NCI-H146 (cell line): ENCODE data around the gene ANKDD1B.
A peak's percentile ranks its signal among the peaks of the same experiment; 100 is the strongest.

Experiments used
- DNase-seq: peaks from one replicate; lab custom pipeline; 2025; lab: John Stamatoyannopoulos, UW

Gene ANKDD1B

GRCh38 chr5:75616371-75616881 lies 5.2 kb downstream of the ANKDD1B start:
- DNase-seq, result no peak

- no peak for DNase-seq
Observed at GRCh38 chr5:75616971-75617621, 5.8 kb downstream of the ANKDD1B start.

- DNase-seq, result no peak
Observed at GRCh38 chr5:75617736-75618352, 6.6 kb downstream of the ANKDD1B start.

GRCh38 chr5:75620184-75620959 lies 9.1 kb downstream of the ANKDD1B start:
- DNase-seq, result no peak

- DNase-seq, result no peak
Observed at GRCh38 chr5:75622564-75622963, 11.3 kb downstream of the ANKDD1B start.

GRCh38 chr5:75623846-75624245 lies 12.6 kb downstream of the ANKDD1B start:
- DNase-seq, result no peak

- no peak for DNase-seq
Observed at GRCh38 chr5:75626959-75627358, 15.7 kb downstream of the ANKDD1B start.

- no peak for DNase-seq
Observed at GRCh38 chr5:75627801-75628200, 16.5 kb downstream of the ANKDD1B start.

GRCh38 chr5:75630875-75631274 lies 19.6 kb downstream of the ANKDD1B start:
- DNase-seq, result no peak

GRCh38 chr5:75632321-75632720 lies 21.1 kb downstream of the ANKDD1B start:
- DNase-seq, result no peak

GRCh38 chr5:75637949-75638348 lies 26.7 kb downstream of the ANKDD1B start:
- DNase-seq, result no peak

GRCh38 chr5:75639535-75640311 lies 28.5 kb downstream of the ANKDD1B start:
- DNase-seq, result no peak

- no peak for DNase-seq
Observed at GRCh38 chr5:75640395-75640794, 29.1 kb downstream of the ANKDD1B start.

GRCh38 chr5:75640826-75641225 lies 29.6 kb downstream of the ANKDD1B start:
- no peak for DNase-seq

- no peak for DNase-seq
Observed at GRCh38 chr5:75648712-75649111, 37.5 kb downstream of the ANKDD1B start.

- no peak for DNase-seq
Observed at GRCh38 chr5:75651575-75652238, 40.5 kb downstream of the ANKDD1B start.

- no peak for DNase-seq
Observed at GRCh38 chr5:75653521-75653920, 42.3 kb downstream of the ANKDD1B start.

GRCh38 chr5:75654693-75655295 lies 43.5 kb downstream of the ANKDD1B start:
- no peak for DNase-seq

GRCh38 chr5:75656311-75657003 lies 45.2 kb downstream of the ANKDD1B start:
- DNase-seq, result peak; percentile 63

GRCh38 chr5:75659791-75660450 lies 48.7 kb downstream of the ANKDD1B start:
- DNase-seq, result no peak
